Activated naive CD8-positive, alpha-beta T cell (primary cell): ENCODE measurements around the gene TCEAL8.
A peak's percentile ranks its signal among the peaks of the same experiment; 100 is the strongest.

Experiments used
- H3K27ac Mint-ChIP-seq: one replicate; pipeline ENCODE4 v1.8.0; 2021; ENCODE audit warnings: mixed read lengths
- H3K27me3 Mint-ChIP-seq: one replicate; pipeline ENCODE4 v1.8.0; 2021; ENCODE audit warnings: mixed read lengths
- H3K36me3 Mint-ChIP-seq: one replicate; pipeline ENCODE4 v1.8.0; 2021; ENCODE audit warnings: mixed read lengths
- H3K4me1 Mint-ChIP-seq: one replicate; pipeline ENCODE4 v1.8.0; 2021; ENCODE audit warnings: low read depth, mixed read lengths
- H3K4me3 Mint-ChIP-seq: one replicate; pipeline ENCODE4 v1.8.0; 2021; ENCODE audit warnings: mild to moderate bottlenecking, mixed read lengths
- H3K9me3 Mint-ChIP-seq: one replicate; pipeline ENCODE4 v1.8.0; 2021; ENCODE audit warnings: low read depth, mixed read lengths

TCEAL8 gene, protein sequence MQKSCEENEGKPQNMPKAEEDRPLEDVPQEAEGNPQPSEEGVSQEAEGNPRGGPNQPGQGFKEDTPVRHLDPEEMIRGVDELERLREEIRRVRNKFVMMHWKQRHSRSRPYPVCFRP

DNA sequence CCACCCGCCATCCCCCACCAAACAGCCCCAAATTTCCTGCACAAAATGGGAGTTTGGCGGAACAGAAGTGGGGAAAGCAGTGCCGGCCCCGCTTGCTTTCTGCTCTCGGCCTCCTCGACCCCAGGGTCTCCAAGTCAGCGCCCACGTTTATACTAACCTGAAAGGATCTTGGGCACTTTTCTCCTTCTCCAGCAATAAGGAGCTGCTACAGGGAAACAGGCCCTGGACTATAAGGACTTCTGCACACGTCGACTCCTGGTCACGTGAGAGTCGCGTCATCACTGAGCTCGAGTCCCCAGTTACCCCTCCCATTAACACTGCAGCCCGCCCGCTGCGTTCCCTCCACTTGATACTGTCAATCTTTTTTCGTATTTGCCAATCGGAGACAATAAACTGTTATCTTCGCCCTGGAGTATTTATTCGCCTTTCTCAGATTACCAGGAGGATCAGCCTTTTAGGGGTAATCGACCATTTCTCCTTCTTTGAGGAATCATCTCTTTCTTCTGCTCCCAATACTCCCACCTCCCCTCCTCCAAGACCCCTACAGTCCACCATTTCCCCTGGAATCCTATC lies at the start of gene TCEAL8:
Gene TCEAL8, minus strand, starts transcription at position 235 of the 573 bp plus-strand sequence. CDS start 1,176 bp downstream, outside the sequence.
- Mint-ChIP-seq H3K36me3 (no peaks in the 10 kb centered on the region), H3K27ac (peak within 1 kb of the TSS; percentile 93), H3K9me3 (no peaks in the 10 kb centered on the region), H3K27me3 (no peaks in the 10 kb centered on the region), H3K4me1 (peaks cover 22% of the 10 kb centered on the region), H3K4me3 (peak within 1 kb of the TSS; percentile 94)

DNA sequence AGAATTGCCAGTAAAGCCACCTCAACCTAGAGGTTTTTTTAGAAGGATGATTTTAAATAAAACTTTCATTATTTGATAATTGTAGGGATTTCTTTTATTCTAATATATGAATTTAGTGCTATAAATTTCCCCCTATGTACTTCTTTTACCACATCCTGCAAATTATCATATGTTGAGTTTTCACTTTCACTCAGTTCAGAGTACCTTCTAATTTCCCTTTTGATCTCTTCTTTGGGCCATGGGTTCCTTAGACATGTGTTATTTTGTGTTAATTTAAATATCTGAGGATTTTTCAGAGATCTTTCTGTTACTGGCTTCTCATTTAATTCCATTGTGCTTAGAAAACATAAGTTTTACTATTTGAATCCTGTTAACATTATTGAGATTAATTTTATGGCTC lies 49.8 kb upstream of the TCEAL8 start:
- H3K4me1 Mint-ChIP-seq, result peaks cover 7% of the 10 kb centered on the region
- no peaks in the 10 kb centered on the region for H3K27me3 Mint-ChIP-seq
- H3K36me3 Mint-ChIP-seq, result peaks cover 4% of the 10 kb centered on the region
- H3K9me3 Mint-ChIP-seq, result no peaks in the 10 kb centered on the region
- no peak overlapping the region for H3K4me3 Mint-ChIP-seq
- H3K27ac Mint-ChIP-seq, result peak overlapping the region; percentile 34

DNA sequence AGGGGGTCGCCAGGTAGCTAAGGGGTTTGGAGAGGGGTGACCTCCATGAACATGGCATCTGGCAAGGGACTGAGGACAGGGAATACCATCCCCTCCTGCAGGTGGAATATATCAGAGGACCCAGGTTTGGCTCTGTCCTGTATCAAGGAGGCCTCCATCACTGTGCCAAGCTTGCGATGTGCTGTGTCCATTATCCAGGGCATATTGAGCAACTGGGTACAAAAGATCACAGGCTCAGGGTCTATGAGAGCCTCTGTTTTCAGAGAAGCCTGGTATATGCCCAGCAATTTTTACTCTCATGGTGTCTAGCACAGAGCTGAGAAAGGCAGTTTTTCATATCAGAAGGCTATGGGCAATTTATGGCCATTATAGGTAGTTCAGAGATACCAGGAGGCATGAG lies 38.2 kb upstream of the TCEAL8 start:
- Mint-ChIP-seq H3K4me1 (no peaks in the 10 kb centered on the region), H3K27me3 (no peaks in the 10 kb centered on the region), H3K9me3 (no peaks in the 10 kb centered on the region), H3K4me3 (no peak overlapping the region), H3K27ac (no peak overlapping the region), H3K36me3 (no peaks in the 10 kb centered on the region)

DNA sequence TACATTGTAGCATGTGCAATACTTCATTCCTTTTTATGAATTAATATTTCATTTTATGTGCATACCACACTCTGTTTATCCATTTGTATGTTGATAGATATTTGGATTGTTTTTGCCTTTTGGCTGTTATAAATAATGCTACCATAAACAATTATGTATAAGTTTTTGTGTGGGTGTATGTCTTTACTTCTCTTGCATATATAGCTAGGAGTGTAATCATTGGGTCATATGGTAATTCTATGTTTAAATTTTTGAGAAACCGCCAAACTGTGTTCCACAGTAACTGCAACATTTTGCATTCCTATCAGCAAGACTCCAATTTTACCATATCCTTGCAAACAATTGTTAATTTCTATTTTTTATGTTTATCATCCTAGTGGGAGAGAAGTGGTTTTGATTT lies 24.7 kb upstream of the TCEAL8 start:
- peaks cover 28% of the 10 kb centered on the region for H3K27me3 Mint-ChIP-seq
- H3K4me1 Mint-ChIP-seq, result peaks cover 6% of the 10 kb centered on the region
- H3K4me3 Mint-ChIP-seq, result no peak overlapping the region
- H3K27ac Mint-ChIP-seq, result no peak overlapping the region
- H3K36me3 Mint-ChIP-seq, result no peaks in the 10 kb centered on the region
- no peaks in the 10 kb centered on the region for H3K9me3 Mint-ChIP-seq

DNA sequence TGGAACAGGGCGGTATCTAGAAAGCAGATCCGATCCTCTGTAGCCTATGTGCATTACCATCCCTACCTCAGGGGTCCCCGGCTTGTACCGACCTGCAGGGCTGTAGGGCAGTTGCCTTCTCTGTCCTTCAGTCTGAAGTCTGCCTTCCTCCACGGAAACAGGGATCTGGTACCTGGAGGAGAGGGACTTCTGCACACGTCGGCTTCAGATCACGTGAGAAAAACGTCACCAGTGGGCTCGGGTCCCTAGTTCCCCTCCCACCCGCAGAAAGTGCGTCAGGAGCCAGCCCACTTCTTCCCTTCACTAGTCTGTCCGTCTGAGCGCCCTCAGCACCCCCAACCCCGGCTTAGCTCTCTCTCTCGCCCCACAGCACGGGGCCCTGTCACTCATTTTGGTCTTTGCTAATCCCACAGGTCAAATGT lies 21.6 kb upstream of the TCEAL8 start, which contains the start of gene TCEAL5:
Gene TCEAL5, minus strand, starts transcription at position 170 of the 422 bp plus-strand sequence. CDS start 2,187 bp downstream, outside the sequence.
- Mint-ChIP-seq H3K4me1 (peaks cover 6% of the 10 kb centered on the region), H3K36me3 (no peaks in the 10 kb centered on the region), H3K27me3 (peaks cover 29% of the 10 kb centered on the region), H3K9me3 (no peaks in the 10 kb centered on the region), H3K4me3 (peak within 1 kb of the TSS; percentile 80), H3K27ac (no peak within 1 kb of the TSS)

DNA sequence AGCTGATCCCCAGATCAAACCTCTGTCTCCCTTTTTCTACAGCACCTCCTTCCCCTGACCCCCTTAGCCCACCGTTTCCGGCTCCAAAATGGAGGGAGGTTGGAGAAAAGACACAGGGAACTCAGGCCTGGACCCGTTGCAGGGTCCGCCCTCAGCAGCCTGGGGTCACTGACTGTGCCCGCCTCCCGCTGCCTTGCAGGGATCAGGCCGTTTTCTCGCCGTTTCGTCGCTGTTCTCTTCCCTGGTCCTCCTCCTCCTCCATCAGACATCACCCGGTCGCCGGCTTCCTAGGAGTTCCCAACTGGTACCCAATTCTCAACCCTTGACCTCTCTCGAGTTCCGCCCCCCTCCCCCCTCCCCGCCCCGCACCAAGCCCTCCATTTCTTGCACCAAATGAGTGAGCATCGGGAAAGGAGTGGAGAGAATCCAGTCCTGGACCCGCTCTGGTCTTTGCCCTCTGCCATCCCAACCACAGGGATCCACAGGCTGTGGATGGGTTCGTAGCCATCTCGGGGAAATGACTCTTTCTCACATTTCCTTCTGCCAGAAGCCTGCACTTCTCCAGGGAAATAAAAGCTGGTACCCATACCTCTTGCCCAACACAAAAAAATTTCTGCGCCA lies 21.1 kb upstream of the TCEAL8 start:
- Mint-ChIP-seq H3K4me3 (peak overlapping the region; percentile 80), H3K36me3 (no peaks in the 10 kb centered on the region), H3K27me3 (peaks cover 29% of the 10 kb centered on the region), H3K4me1 (peaks cover 6% of the 10 kb centered on the region), H3K9me3 (no peaks in the 10 kb centered on the region), H3K27ac (no peak overlapping the region)

DNA sequence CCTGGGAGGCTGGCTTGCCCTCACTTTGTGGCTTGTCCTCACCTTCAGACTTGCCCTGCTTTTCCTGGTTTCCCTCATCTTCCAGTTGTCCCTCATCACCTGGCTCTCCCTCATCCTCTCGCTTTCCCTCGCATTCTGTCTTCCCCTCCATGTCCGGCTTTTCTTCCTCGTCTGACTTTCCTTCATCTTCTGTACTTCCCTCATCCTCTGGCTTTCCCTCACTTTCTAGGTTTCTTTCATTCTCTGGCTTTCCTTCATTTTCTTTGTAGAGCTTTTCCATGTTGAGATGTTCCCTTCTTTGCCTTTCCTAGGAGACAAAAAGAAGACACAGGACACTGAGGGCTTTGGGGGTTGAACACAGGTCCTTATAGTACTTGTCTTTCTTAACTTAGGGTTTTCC lies 19.3 kb upstream of the TCEAL8 start:
- Mint-ChIP-seq H3K36me3 (no peaks in the 10 kb centered on the region), H3K9me3 (no peaks in the 10 kb centered on the region), H3K27me3 (peaks cover 23% of the 10 kb centered on the region), H3K4me3 (no peak overlapping the region), H3K4me1 (peaks cover 6% of the 10 kb centered on the region), H3K27ac (no peak overlapping the region)

DNA sequence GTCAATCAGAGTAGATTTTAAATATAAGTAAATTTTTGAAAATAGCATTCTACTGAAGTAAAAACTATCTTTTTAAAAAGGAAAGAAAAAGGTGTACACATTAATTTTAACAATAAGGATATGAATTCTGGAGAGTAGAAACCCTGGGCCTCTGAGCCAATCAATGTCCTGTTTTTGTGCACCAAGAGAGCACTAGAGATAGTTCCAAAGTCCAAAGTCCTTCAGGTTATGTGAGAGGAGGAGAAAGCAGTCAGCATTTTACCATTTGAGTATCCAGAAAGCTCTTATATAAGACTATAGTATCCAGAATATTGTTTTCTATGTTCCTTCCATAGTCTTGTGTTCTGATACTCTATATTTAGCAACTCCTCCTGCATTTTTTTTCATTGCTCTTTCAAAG lies 3.3 kb upstream of the TCEAL8 start:
- Mint-ChIP-seq H3K4me3 (no peak overlapping the region), H3K27me3 (peaks cover 1% of the 10 kb centered on the region), H3K27ac (no peak overlapping the region), H3K4me1 (peaks cover 17% of the 10 kb centered on the region), H3K9me3 (no peaks in the 10 kb centered on the region), H3K36me3 (no peaks in the 10 kb centered on the region)

DNA sequence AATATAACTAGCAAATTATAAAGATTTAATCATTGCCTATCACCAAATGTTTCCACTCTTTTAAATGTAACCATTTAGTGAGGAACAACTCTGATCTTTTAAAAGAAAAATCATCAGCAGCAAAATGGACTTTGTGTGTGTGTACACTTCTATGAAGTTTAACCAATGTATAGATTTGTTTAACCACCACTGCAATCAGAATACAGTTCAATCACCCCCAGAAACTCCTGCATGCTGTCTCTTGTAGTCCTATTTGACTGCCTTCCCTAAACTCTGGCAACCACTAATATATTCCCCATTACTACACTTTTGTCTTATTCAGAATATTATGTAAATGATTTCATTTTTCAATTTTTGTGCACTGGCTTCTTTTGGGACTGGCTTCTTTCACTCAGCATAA lies 1.7 kb upstream of the TCEAL8 start:
- Mint-ChIP-seq H3K4me1 (peaks cover 22% of the 10 kb centered on the region), H3K27me3 (no peaks in the 10 kb centered on the region), H3K27ac (no peak overlapping the region), H3K9me3 (no peaks in the 10 kb centered on the region), H3K4me3 (no peak overlapping the region), H3K36me3 (no peaks in the 10 kb centered on the region)

DNA sequence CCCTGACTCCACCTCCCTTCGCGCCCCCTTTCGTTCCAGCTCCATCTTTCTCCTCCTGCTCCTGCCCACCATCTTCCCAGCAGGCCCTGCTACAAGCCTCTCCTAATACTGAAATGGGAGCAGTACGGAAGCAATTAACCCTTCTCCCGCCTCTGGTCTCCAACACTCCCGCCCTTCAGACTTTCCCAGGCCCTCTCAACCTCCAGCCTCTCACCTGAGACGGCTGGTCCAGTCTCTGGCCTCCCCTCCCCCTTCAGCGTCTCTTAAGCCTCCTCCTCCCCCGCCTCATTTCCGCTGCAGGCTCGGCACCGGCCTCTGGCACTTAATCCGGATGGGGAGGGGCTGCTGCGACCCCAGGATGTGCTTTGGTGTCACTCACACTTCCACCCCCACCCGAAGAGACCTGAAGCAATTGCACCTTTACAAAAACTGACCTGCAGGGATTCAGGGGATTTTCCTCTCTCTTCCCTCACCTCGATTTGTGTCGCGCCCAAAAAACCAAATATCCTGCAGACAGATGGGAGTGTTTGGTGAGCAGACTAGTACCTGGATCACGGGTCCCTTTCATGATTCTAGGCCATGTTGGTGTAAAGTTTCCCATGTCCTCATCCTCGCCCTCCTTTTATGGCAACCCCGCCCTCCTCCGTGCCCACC lies 657 bp downstream of the TCEAL8 start:
- no peaks in the 10 kb centered on the region for H3K36me3 Mint-ChIP-seq
- peak overlapping the region; percentile 94 for H3K4me3 Mint-ChIP-seq
- peaks cover 22% of the 10 kb centered on the region for H3K4me1 Mint-ChIP-seq
- no peaks in the 10 kb centered on the region for H3K9me3 Mint-ChIP-seq
- no peaks in the 10 kb centered on the region for H3K27me3 Mint-ChIP-seq
- peak overlapping the region; percentile 93 for H3K27ac Mint-ChIP-seq

DNA sequence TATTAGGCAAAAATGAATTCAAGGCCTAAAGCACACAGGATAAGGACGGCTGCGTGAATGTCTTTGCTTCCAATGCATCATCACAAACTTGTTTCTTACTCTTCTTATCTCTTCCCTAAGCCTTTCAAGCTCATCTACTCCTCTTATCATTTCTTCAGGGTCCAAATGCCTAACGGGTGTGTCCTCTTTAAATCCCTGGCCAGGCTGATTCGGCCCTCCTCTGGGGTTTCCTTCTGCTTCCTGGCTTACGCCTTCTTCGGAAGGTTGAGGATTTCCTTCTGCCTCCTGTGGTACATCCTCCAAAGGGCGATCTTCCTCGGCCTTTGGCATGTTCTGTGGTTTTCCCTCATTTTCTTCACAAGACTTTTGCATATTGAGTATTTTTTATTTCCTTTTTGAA lies 1.3 kb downstream of the TCEAL8 start:
- Mint-ChIP-seq H3K27me3 (no peaks in the 10 kb centered on the region), H3K36me3 (no peaks in the 10 kb centered on the region), H3K4me1 (peaks cover 22% of the 10 kb centered on the region), H3K27ac (peak overlapping the region; percentile 93), H3K9me3 (no peaks in the 10 kb centered on the region), H3K4me3 (peak overlapping the region; percentile 94)

DNA sequence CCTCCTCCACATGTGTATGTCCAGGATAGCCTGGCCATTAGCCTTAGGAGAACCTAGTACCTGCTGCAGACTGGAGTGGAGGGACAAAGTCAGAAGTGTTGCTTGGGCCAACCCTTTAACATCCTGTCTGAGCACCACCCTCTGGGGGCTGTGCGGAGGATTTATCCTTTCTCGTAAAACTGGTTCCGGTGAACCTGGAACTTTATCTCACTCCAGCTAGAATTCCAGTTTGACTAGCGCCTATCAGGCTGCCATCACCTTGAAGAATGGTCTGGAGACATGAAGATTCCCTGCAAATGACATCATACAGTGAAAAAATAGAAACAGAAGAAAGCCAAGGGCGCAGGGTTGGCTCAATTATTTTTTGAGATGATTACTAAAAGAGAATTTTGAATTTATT lies 4.0 kb downstream of the TCEAL8 start:
- Mint-ChIP-seq H3K4me1 (peaks cover 22% of the 10 kb centered on the region), H3K4me3 (no peak overlapping the region), H3K27me3 (no peaks in the 10 kb centered on the region), H3K36me3 (no peaks in the 10 kb centered on the region), H3K27ac (no peak overlapping the region), H3K9me3 (no peaks in the 10 kb centered on the region)

DNA sequence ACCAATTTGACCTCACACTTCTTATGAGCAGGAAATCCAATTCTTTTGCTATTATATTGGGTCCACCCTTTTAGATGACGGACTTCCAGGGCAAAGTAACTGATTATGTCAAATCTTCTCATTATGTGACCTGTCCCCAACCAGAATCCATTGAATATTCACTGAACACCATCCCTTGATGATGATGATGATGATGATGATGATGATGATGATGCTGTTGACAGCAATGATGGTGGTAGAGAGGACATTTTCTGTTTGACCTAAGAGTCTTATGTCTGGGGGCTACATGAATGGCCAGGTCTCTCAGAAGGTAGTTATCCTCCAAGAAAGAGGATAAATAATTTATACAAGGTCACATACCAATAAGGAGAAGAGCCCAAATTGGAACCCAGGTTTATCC lies 5.2 kb downstream of the TCEAL8 start:
- no peaks in the 10 kb centered on the region for H3K9me3 Mint-ChIP-seq

DNA sequence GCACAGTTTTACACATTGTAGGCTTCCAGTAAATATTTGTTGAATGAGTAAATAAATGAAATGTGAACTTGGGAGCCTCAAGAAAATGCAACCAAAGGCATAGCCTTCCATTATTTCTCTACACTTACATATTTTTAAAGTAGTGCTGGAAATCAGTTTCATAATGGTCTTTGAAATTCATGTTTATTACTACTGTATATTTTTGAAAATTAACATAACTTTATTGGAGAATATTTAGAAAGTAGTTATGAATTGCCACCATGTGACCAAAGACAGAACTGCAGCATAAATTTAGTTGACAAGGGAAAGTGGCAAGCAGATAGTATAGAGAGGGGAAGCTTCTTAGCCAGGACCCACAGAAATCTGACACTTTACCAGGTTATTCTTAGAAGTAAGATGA lies 6.4 kb downstream of the TCEAL8 start:
- Mint-ChIP-seq H3K9me3 (no peaks in the 10 kb centered on the region), H3K36me3 (no peaks in the 10 kb centered on the region), H3K4me3 (no peak overlapping the region), H3K27me3 (no peaks in the 10 kb centered on the region), H3K27ac (no peak overlapping the region), H3K4me1 (peaks cover 8% of the 10 kb centered on the region)

More for the DNA sequence above, 5.2 kb downstream of the TCEAL8 start:
- no peak overlapping the region for H3K27ac Mint-ChIP-seq
- H3K4me1 Mint-ChIP-seq, result peaks cover 15% of the 10 kb centered on the region
- no peak overlapping the region for H3K4me3 Mint-ChIP-seq
- H3K36me3 Mint-ChIP-seq, result no peaks in the 10 kb centered on the region
- H3K27me3 Mint-ChIP-seq, result no peaks in the 10 kb centered on the region

DNA sequence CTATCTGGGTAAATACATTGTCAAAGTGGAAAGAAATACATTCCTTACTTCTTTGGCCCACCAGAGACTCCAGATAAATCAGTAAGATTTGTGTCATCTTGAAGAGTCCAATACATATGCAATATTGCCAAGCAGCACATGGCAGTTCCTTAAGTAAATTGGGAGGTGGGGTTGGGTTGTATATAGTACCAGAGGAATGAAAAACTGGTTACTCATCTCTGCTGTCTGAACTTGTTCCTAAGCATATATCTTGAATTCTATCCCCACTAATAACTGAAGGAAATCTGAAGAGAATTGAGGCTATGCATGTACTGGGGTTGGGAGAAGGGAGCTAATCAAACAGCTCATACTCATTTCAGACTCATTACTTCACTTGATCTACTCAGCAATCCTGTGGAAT lies 14.8 kb downstream of the TCEAL8 start:
- Mint-ChIP-seq H3K36me3 (no peaks in the 10 kb centered on the region), H3K27me3 (no peaks in the 10 kb centered on the region), H3K27ac (no peak overlapping the region), H3K4me3 (no peak overlapping the region), H3K9me3 (no peaks in the 10 kb centered on the region), H3K4me1 (no peaks in the 10 kb centered on the region)
